Sigmoid colon (tissue), 4 donors: ENCODE measurements around the gene TEN1.

Experiments
- POLR2A ChIP-seq, 2 donors: fragments of 450-650 bp; IDR thresholded peaks; one replicate each; pipeline ENCODE4 v1.6.1; 2016; ENCODE audit warnings: antibody characterized with exemption in 2 of 2, mild to moderate bottlenecking in 2 of 2, moderate library complexity in 2 of 2
- POLR2AphosphoS5 ChIP-seq, 4 donors: sonication (generic); formaldehyde crosslinking; IDR thresholded peaks; one replicate each; pipeline ENCODE4 v1.6.1; 2017; ENCODE audit warnings: antibody characterized with exemption in 4 of 4
- TF ChIP-seq, protein P1 (sequence below), 4 experiments: fragments of 450-650 bp in 3 of 4; fragments of 200-600 bp in 1 of 4; IDR thresholded peaks; one replicate each; pipeline ENCODE4 v1.5.1; 2016 to 2019; ENCODE audit warnings: antibody characterized with exemption in 4 of 4, mild to moderate bottlenecking in 3 of 4, moderate library complexity in 2 of 4

DNA sequence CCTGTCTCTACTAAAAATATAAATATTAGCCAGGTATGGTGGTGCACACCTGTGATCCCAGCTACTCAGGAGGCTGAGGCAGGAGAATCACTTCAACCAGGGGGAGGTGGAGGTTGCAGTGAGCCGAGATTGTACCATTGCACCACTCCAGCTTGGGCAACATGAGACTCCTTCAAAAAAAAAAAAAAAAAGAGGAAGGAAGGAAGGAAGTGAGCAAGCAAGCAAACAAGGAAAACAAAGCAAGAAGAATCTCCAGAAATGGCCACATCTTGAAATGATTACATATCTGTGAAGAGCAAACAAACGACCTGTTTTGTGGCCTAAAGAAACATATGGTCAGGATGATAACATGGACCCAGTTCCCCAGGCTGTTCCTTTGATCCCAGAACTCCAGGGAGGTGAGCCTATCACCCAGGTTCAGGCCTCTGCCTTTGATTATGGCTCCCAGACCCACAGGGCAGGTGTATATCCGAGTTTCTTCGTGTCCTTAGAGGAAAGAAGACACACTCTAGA lies 9.0 kb upstream of the TEN1 start:
- TF ChIP-seq, protein P1, sequence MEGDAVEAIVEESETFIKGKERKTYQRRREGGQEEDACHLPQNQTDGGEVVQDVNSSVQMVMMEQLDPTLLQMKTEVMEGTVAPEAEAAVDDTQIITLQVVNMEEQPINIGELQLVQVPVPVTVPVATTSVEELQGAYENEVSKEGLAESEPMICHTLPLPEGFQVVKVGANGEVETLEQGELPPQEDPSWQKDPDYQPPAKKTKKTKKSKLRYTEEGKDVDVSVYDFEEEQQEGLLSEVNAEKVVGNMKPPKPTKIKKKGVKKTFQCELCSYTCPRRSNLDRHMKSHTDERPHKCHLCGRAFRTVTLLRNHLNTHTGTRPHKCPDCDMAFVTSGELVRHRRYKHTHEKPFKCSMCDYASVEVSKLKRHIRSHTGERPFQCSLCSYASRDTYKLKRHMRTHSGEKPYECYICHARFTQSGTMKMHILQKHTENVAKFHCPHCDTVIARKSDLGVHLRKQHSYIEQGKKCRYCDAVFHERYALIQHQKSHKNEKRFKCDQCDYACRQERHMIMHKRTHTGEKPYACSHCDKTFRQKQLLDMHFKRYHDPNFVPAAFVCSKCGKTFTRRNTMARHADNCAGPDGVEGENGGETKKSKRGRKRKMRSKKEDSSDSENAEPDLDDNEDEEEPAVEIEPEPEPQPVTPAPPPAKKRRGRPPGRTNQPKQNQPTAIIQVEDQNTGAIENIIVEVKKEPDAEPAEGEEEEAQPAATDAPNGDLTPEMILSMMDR (IDR thresholded peaks at IDR 0.05) = no peak
- TF ChIP-seq POLR2A (IDR thresholded peaks at IDR 0.05) = no peak
- no peak for TF ChIP-seq POLR2AphosphoS5 (IDR thresholded peaks at IDR 0.05)
